BLaER1 treated with 17β-estradiol and CSF1 and Interleukin-3, amounts not matched to agents 10 nM and 100 nM (cell line): ENCODE measurements around the gene ALX1.
"Not testable (repeated sequence)": the region's sequence is repeated elsewhere in the genome, so short reads cannot be mapped to it uniquely, and the experiment has no call there.

ENCODE experiments used
- H3K27ac ChIP-seq, 11 experiments: shearing (Covaris generic); formaldehyde crosslinking; 2 replicates each; pipeline ENCODE4 v1.8.1; 2022
- H3K27me3 ChIP-seq, 11 experiments: shearing (Covaris generic); formaldehyde crosslinking; 2 replicates each; pipeline ENCODE4 v1.8.1; 2022
- H3K36me3 ChIP-seq, 11 experiments: shearing (Covaris generic); formaldehyde crosslinking; 2 replicates each; pipeline ENCODE4 v1.8.1; 2022
- H3K4me1 ChIP-seq, 10 experiments: shearing (Covaris generic); formaldehyde crosslinking; 2 replicates each; pipeline ENCODE4 v1.8.1; 2022
- H3K4me2 ChIP-seq, 11 experiments: shearing (Covaris generic); formaldehyde crosslinking; 2 replicates each; pipeline ENCODE4 v1.8.1; 2022
- H3K4me3 ChIP-seq, 10 experiments: shearing (Covaris generic); formaldehyde crosslinking; 2 replicates each; pipeline ENCODE4 v1.8.1; 2022
- H3K9ac ChIP-seq, 11 experiments: shearing (Covaris generic); formaldehyde crosslinking; 2 replicates each; pipeline ENCODE4 v1.8.1; 2022
- H3K9me3 ChIP-seq, 11 experiments: shearing (Covaris generic); formaldehyde crosslinking; replicated peaks in 1 of 11; 2 replicates each; pipeline ENCODE4 v1.8.1; 2022
- H4K20me1 ChIP-seq, 11 experiments: shearing (Covaris generic); formaldehyde crosslinking; 2 replicates each; pipeline ENCODE4 v1.8.1; 2022
- Cebpa-rat ChIP-seq, 11 experiments: shearing (Covaris generic); IDR thresholded peaks; 2 replicates each; pipeline ENCODE4 v1.8.1; 2022

Gene ALX1

DNA sequence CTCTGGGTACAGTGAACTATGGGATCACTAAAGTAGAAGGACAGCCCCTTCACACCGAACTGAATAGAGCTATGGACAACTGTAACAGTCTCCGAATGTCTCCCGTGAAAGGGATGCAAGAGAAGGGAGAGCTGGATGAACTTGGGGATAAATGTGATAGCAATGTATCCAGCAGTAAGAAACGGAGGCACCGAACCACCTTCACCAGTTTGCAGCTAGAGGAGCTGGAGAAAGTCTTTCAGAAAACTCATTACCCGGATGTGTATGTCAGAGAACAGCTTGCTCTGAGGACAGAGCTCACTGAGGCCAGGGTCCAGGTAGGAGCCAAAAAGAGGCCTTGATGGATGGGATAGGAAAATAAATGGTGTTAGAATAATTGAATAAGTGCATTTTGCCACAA, 3.5 kb downstream of the ALX1 start:
- H3K27me3 ChIP-seq: no peaks in the 10 kb centered on the region
- H3K9me3 ChIP-seq: peaks cover 20 to 25% (median 23%) of the 10 kb centered on the region in 11 experiments
- no peak for TF ChIP-seq Cebpa-rat (IDR thresholded peaks at IDR 0.05)
- H4K20me1 ChIP-seq: no peaks in the 10 kb centered on the region
- no peak overlapping the region for H3K4me2 ChIP-seq
- H3K9ac ChIP-seq: no peak overlapping the region
- no peaks in the 10 kb centered on the region for H3K4me1 ChIP-seq
- H3K27ac ChIP-seq: no peak overlapping the region
- H3K36me3 ChIP-seq: no peaks in the 10 kb centered on the region
- no peak overlapping the region for H3K4me3 ChIP-seq

GRCh38 chr12:85296362-85296761, 16.3 kb downstream of the ALX1 start:
- Histone ChIP-seq H3K9me3 (no peaks in the 10 kb centered on the region), H3K4me3 (no peak overlapping the region), H3K36me3 (no peaks in the 10 kb centered on the region), H3K4me1 (peaks cover 0 to 4% (median 0%) of the 10 kb centered on the region in 10 experiments; a peak in 4 of 20 replicates), H3K4me2 (no peak overlapping the region), H4K20me1 (no peaks in the 10 kb centered on the region), H3K27ac (no peak overlapping the region), H3K9ac (no peak overlapping the region), H3K27me3 (no peaks in the 10 kb centered on the region)
- TF ChIP-seq Cebpa-rat (IDR thresholded peaks at IDR 0.05): no peak

DNA sequence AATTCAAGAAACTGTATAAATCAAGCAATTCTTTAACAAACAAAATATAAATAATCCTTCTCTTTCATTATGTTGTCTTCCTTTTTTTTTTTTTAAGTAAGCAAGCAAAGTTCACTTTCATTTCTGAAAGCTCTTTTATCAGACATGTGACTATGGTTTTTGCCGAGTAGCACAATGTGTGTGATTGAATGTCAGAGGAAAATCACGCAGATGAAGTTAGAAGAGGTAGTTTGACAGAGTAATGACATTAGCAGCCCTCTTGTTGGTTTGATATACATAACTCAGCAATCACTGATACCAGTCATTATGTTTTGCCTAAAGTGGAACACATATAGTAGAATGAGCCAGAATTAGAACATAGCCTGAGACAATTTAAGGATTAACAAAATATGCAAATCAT, 19.0 kb downstream of the ALX1 start:
- Histone ChIP-seq H3K9me3 (no peaks in the 10 kb centered on the region), H3K4me1 (peaks cover 0 to 4% (median 0%) of the 10 kb centered on the region in 10 experiments; a peak in 4 of 20 replicates), H3K4me2 (no peak overlapping the region), H3K27ac (0 out of 22 replicates have a peak overlapping the region, but pooled peaks of 1 of the 11 experiments have one; percentile 29), H4K20me1 (no peaks in the 10 kb centered on the region), H3K36me3 (no peaks in the 10 kb centered on the region), H3K9ac (no peak overlapping the region), H3K4me3 (no peak overlapping the region), H3K27me3 (no peaks in the 10 kb centered on the region)
- TF ChIP-seq Cebpa-rat (IDR thresholded peaks at IDR 0.05): no peak

DNA sequence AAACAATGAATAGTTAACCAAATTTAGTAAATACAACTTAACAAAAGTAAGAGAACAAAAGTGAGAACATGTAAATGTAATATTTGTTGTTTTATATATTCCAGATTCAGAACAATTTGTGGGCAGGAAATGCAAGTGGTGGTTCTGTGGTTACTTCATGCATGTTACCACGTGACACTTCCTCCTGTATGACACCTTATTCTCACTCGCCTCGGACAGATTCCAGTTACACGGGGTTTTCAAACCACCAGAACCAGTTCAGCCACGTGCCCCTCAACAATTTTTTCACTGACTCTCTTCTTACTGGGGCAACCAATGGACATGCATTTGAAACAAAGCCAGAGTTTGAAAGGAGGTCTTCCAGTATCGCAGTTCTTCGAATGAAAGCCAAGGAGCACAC, 21.0 kb downstream of the ALX1 start:
- TF ChIP-seq Cebpa-rat (IDR thresholded peaks at IDR 0.05): no peak
- Histone ChIP-seq H3K4me2 (peak overlapping the region in 4 of 11 experiments; percentile 1 to 23 (median 18); a peak in 3 of 22 replicates), H3K27me3 (no peaks in the 10 kb centered on the region), H4K20me1 (no peaks in the 10 kb centered on the region), H3K4me3 (no peak overlapping the region), H3K36me3 (no peaks in the 10 kb centered on the region), H3K9ac (no peak overlapping the region), H3K27ac (no peak overlapping the region), H3K4me1 (peaks cover 0 to 4% (median 0%) of the 10 kb centered on the region in 10 experiments; a peak in 4 of 20 replicates), H3K9me3 (no peaks in the 10 kb centered on the region)

GRCh38 chr12:85308374-85308773, 28.4 kb downstream of the ALX1 start:
- Histone ChIP-seq H3K9ac (no peak overlapping the region), H3K36me3 (no peaks in the 10 kb centered on the region), H3K27me3 (no peaks in the 10 kb centered on the region)

GRCh38 chr12:85309125-85309566, 29.1 kb downstream of the ALX1 start:
- Histone ChIP-seq H3K4me2 (no peak overlapping the region), H3K9me3 (no peaks in the 10 kb centered on the region), H3K36me3 (no peaks in the 10 kb centered on the region), H3K4me1 (no peaks in the 10 kb centered on the region), H3K27me3 (no peaks in the 10 kb centered on the region), H3K4me3 (no peak overlapping the region), H4K20me1 (no peaks in the 10 kb centered on the region), H3K27ac (no peak overlapping the region), H3K9ac (no peak overlapping the region)
- TF ChIP-seq Cebpa-rat (IDR thresholded peaks at IDR 0.05): no peak

More at GRCh38 chr12:85308374-85308773, 28.4 kb downstream of the ALX1 start:
- Histone ChIP-seq H3K4me2 (no peak overlapping the region), H3K4me1 (no peaks in the 10 kb centered on the region), H3K27ac (no peak overlapping the region), H4K20me1 (no peaks in the 10 kb centered on the region), H3K9me3 (no peaks in the 10 kb centered on the region), H3K4me3 (no peak overlapping the region)
- TF ChIP-seq Cebpa-rat (IDR thresholded peaks at IDR 0.05): no peak

GRCh38 chr12:85310025-85310424, 30.0 kb downstream of the ALX1 start:
- Histone ChIP-seq H3K9me3 (no peaks in the 10 kb centered on the region), H3K4me2 (no peak overlapping the region), H3K4me3 (no peak overlapping the region), H3K27ac (no peak overlapping the region), H4K20me1 (no peaks in the 10 kb centered on the region), H3K27me3 (no peaks in the 10 kb centered on the region), H3K4me1 (no peaks in the 10 kb centered on the region), H3K36me3 (no peaks in the 10 kb centered on the region), H3K9ac (no peak overlapping the region)
- no peak for TF ChIP-seq Cebpa-rat (IDR thresholded peaks at IDR 0.05)

DNA sequence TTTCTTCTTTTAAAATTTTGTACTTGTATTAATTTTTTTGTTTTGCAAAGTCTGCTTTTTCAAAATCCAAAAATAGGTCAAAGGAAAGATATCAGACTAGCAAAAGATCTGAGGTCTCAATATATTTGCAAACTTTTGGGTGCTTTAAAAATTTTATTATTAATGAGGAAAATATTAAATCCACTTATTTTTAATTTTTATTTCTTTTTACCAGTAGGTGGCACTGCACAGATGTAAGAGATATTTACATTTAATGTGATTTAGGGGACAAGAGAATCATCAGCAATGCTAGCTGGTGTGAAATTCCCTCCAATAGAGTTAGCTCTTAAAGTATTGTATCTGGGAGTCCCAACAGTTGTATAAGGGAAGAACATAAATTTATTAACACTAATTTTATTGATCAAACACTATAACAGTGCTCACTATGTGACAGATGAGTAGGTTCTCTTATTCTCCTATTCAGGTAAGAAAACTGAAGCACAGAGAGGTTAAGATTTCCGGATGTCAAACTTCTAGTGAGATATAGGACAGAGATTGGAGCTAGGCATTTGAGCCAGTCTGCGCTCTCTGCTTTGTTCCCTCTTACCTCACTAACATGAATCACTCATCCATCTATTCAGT, 30.5 kb downstream of the ALX1 start:
- no peak for TF ChIP-seq Cebpa-rat (IDR thresholded peaks at IDR 0.05)
- H3K36me3 ChIP-seq: no peaks in the 10 kb centered on the region
- no peak overlapping the region for H3K4me3 ChIP-seq
- H3K27ac ChIP-seq: no peak overlapping the region
- no peak overlapping the region for H3K4me2 ChIP-seq
- H3K9me3 ChIP-seq: no peaks in the 10 kb centered on the region
- H3K27me3 ChIP-seq: no peaks in the 10 kb centered on the region
- no peaks in the 10 kb centered on the region for H3K4me1 ChIP-seq
- no peaks in the 10 kb centered on the region for H4K20me1 ChIP-seq
- H3K9ac ChIP-seq: no peak overlapping the region

DNA sequence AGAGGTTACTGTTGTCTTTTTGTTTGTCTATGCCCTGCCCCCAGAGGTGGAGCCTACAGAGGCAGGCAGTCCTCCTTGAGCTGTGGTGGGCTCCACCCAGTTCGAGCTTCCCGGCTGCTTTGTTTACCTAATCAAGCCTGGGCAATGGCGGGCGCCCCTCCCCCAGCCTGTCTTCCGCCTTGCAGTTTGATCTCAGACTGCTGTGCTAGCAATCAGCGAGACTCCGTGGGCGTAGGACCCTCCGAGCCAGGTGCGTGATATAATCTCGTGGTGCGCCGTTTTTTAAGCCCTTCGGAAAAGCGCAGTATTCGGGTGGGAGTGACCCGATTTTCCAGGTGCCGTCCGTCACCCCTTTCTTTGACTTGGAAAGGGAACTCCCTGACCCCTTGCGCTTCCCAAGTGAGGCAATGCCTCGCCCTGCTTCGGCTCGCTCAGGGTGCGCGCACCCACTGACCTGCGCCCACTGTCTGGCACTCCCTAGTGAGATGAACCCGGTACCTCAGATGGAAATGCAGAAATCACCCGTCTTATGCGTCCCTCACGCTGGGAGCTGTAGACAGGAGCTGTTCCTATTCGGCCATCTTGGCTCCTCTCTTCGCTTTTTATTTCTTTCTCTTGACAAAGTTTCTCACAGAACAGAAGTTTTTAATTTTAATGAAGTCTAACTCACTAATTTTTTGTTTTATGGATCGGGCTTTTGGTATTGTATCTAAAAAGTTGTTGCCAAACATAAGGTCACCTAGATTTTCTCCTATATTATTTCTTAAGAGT, 38.0 kb downstream of the ALX1 start:
- not testable (repeated sequence) for H3K27me3 ChIP-seq, H3K4me3 ChIP-seq, H3K4me2 ChIP-seq, H3K36me3 ChIP-seq, H3K4me1 ChIP-seq, H3K9me3 ChIP-seq, H3K27ac ChIP-seq, H4K20me1 ChIP-seq, H3K9ac ChIP-seq

DNA sequence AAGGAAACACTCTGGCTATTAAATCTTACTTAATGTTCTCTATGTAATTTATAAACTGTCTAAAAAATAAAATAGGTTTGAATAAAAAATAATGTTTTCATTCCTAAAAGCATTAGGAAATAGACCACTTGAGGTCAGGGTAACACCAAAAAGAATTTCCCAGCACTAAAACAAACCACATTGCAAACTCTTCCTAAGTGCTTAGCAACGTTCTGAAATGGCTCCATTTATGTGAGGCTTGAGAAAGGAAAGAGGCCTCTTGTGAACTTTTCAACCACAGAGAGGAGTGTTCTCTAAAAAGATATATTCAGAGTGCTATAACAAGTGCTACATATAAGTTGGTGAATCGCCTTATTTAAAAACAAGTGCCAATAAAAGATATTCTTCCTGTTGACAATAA, 42.7 kb downstream of the ALX1 start:
- Histone ChIP-seq H3K9me3 (no peaks in the 10 kb centered on the region), H3K27me3 (no peaks in the 10 kb centered on the region), H3K4me2 (no peak overlapping the region), H3K36me3 (no peaks in the 10 kb centered on the region), H3K27ac (no peak overlapping the region), H3K4me1 (no peaks in the 10 kb centered on the region), H4K20me1 (no peaks in the 10 kb centered on the region), H3K9ac (no peak overlapping the region), H3K4me3 (no peak overlapping the region)
- no peak for TF ChIP-seq Cebpa-rat (IDR thresholded peaks at IDR 0.05)
